Activated effector memory CD4-positive, alpha-beta T cell treated with anti-CD3 and anti-CD28 coated beads, Interleukin-2, amount 50 U/mL, for 16 hours (primary cell): ENCODE data around the gene USP53.
"Not testable (repeated sequence)": the region's sequence is repeated elsewhere in the genome, so short reads cannot be mapped to it uniquely, and the experiment has no call there.

Experiments used
- DNase-seq: peaks from one replicate; pipeline ENCODE4 v3.0.0-alpha.2; 2020

USP53 gene

GRCh38 chr4:119328695-119329094 lies 116.2 kb downstream of the USP53 start:
- DNase-seq, result no peak

DNA sequence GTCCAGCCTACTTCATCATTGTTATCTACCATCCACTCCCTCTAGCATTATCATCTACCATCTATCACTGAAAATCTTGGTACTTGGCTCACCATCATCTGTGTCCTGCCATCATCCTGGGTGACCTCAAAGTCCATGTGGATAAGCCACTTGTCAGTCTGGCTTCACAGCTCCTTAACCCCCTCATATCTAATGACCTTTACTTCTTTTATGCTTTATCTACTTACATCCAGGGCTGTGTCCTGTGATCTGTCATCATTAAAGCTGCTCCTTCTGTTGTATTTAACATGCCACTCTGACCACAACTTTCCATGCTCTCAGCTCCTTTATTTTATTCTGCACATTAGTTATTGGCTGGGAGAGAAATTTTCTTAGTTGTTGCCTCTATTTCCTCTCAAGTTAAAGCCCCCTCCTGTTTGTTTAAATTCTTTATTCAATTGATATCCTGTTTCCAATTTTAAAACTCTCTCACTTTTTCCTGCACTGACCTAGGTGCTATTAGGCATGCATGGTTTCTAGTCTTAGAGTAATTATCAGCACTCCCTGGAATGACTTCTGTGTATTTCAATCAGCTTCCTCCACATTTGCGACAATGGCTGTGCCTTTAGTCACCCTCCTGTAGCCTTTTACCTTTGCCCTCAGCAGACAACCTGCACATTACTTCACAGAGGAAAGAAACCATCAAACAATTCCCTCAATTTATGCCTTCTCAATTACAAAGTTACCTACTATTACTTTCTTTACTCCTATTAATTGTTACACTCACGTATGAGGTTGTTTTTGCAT lies 117.5 kb downstream of the USP53 start:
- DNase-seq, result no peak

DNA sequence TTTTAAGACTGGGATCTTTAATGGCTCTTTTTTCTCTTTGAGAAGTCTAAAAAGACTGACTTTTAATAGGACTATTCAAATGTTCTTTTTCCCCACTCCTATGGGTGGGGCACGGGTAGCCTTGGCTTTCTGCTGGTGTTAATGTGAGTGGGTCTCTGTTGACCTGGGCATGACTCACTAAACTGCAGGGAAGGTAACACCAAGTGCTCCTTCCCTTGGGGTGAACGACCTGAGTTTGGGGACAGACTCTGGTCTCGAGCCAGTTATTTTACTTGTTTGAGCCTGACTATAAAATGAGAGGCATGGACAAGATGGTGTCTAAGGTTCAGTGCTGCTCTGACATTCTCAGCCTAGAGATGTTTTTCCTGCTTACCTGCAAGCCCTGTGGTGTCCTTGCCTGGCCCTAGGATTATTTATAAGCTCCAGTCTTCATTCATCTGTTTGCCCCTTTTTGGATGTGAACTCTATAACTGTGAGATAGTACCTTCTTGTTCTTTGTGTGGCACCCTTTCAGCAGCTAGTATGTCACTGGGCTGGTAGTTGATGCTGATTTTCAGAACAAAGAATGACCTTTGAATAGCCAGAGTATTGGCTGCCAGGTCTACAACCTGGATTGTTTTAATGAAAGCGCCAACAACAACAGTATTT lies 123.9 kb downstream of the USP53 start:
- not testable (repeated sequence) for DNase-seq

- DNase-seq, result no peak
Measured at GRCh38 chr4:119337010-119337409, 124.5 kb downstream of the USP53 start.

- DNase-seq, result not testable (repeated sequence)
Measured at GRCh38 chr4:119339895-119340294, 127.4 kb downstream of the USP53 start.

DNA sequence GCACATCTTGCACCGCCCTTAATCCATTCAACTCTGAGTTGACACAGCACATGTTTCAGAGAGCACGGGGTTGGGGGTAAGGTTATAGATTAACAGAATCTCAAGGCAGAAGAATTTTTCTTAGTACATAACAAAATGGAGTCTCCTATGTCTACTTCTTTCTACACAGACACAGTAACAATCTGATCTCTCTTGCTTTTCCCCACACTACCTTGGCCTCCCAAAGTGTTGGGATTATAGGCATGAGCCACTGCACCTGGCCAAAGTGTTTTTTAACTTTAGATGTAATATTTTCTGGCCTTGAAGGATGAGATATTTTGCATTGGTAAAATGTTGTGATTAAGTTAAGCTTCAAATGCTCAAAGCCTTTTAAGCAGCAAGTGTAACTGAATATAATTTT lies 130.8 kb downstream of the USP53 start:
- not testable (repeated sequence) for DNase-seq
